ENCODE measurements around the gene FOXL1. TPM values are rescaled to one million over a fixed set of nuclear protein-coding genes. Genes with fewer than 3 reads are reported as not detected.

FOXL1 gene
- 0.19 TPM for total RNA-seq
- polyA plus RNA-seq: 0.62 TPM
- long read RNA-seq, donor 1: 0 reads
- long read RNA-seq, donor 2: 0 reads
- long read RNA-seq, donor 3: 0 reads
- long read RNA-seq, donor 4: 0 reads
- long read RNA-seq, donor 5, partial matches to known transcripts: 0 of 2 reads
- long read RNA-seq, donor 5, other reads (novel, unspliced or antisense): 0 of 2 reads
- long read RNA-seq, donor 6: 0 reads
- long read RNA-seq, donor 7: 0 reads
- long read RNA-seq, donor 8: 0 reads
- long read RNA-seq, donor 9: 0 reads
- long read RNA-seq, donor 10: 0 reads

- H3K9me3 ChIP-seq (ENCODE audit: control insufficient read depth in 2 of 2, insufficient read depth in 1 of 2, low read length in 1 of 2): no peaks in the 10 kb centered on the region
- no peak within 1 kb of the TSS for H3K4me3 ChIP-seq (ENCODE audit: low read length in 2 of 2)
- H3K36me3 ChIP-seq (ENCODE audit: control insufficient read depth in 2 of 2, insufficient read depth in 2 of 2, low read length in 1 of 2): no peaks in the 10 kb centered on the region
- DNase-seq (ENCODE audit: low read depth in 6 of 9, low spot score in 9 of 9): no peak
- peaks cover 0 to 7% of the 10 kb centered on the region in 2 donors for H3K4me1 ChIP-seq (ENCODE audit: control insufficient read depth in 2 of 2, insufficient read depth in 2 of 2, low read length in 2 of 2)
- peaks cover 77 to 83% of the 10 kb centered on the region in 2 donors for H3K27me3 ChIP-seq (ENCODE audit: control insufficient read depth in 2 of 2, insufficient read depth in 1 of 2, low read length in 1 of 2)
- H3K27ac ChIP-seq (ENCODE audit: low read depth in 1 of 2, low read length in 1 of 2): no peak within 1 kb of the TSS
- WGBS: 87% methylated on average over 13 of the region's 13 CpGs
These were observed at the start of gene FOXL1 for GRCh38 chr16:86578061-86578599. Gene FOXL1, plus strand, starts transcription at chr16:86578549. Its CDS starts 175 bp downstream, at chr16:86578724.

- WGBS: 85% methylated on average over 8 of the region's 8 CpGs
- DNase-seq (ENCODE audit: low read depth in 6 of 9, low spot score in 9 of 9): no peak
- Histone ChIP-seq H3K36me3 (ENCODE audit: control insufficient read depth in 2 of 2, insufficient read depth in 2 of 2, low read length in 1 of 2) (peaks cover 0 to 14% of the 10 kb centered on the region in 2 donors), H3K27me3 (ENCODE audit: control insufficient read depth in 2 of 2, insufficient read depth in 1 of 2, low read length in 1 of 2) (peaks cover 0 to 2% of the 10 kb centered on the region in 2 donors), H3K27ac (ENCODE audit: low read depth in 1 of 2, low read length in 1 of 2) (no peak overlapping the region), H3K4me1 (ENCODE audit: control insufficient read depth in 2 of 2, insufficient read depth in 2 of 2, low read length in 2 of 2) (no peaks in the 10 kb centered on the region), H3K4me3 (ENCODE audit: low read length in 2 of 2) (no peak overlapping the region), H3K9me3 (ENCODE audit: control insufficient read depth in 2 of 2, insufficient read depth in 1 of 2, low read length in 1 of 2) (no peaks in the 10 kb centered on the region)
These were observed 49.2 kb upstream of the FOXL1 start for GRCh38 chr16:86529160-86529559.

GRCh38 chr16:86530251-86531190 is 47.8 kb upstream of the FOXL1 start:
- no peak overlapping the region for H3K27ac ChIP-seq (ENCODE audit: low read depth in 1 of 2, low read length in 1 of 2)
- no peaks in the 10 kb centered on the region for H3K4me1 ChIP-seq (ENCODE audit: control insufficient read depth in 2 of 2, insufficient read depth in 2 of 2, low read length in 2 of 2)
- no peak overlapping the region for H3K4me3 ChIP-seq (ENCODE audit: low read length in 2 of 2)
- DNase-seq (ENCODE audit: low read depth in 6 of 9, low spot score in 9 of 9): no peak
- peaks cover 0 to 18% of the 10 kb centered on the region in 2 donors for H3K36me3 ChIP-seq (ENCODE audit: control insufficient read depth in 2 of 2, insufficient read depth in 2 of 2, low read length in 1 of 2)
- WGBS: 96% methylated on average over 31 of the region's 31 CpGs
- H3K27me3 ChIP-seq (ENCODE audit: control insufficient read depth in 2 of 2, insufficient read depth in 1 of 2, low read length in 1 of 2): peaks cover 0 to 2% of the 10 kb centered on the region in 2 donors
- no peaks in the 10 kb centered on the region for H3K9me3 ChIP-seq (ENCODE audit: control insufficient read depth in 2 of 2, insufficient read depth in 1 of 2, low read length in 1 of 2)

- Histone ChIP-seq H3K4me1 (ENCODE audit: control insufficient read depth in 2 of 2, insufficient read depth in 2 of 2, low read length in 2 of 2) (no peaks in the 10 kb centered on the region), H3K9me3 (ENCODE audit: control insufficient read depth in 2 of 2, insufficient read depth in 1 of 2, low read length in 1 of 2) (no peaks in the 10 kb centered on the region), H3K36me3 (ENCODE audit: control insufficient read depth in 2 of 2, insufficient read depth in 2 of 2, low read length in 1 of 2) (peaks cover 0 to 19% of the 10 kb centered on the region in 2 donors), H3K4me3 (ENCODE audit: low read length in 2 of 2) (no peak overlapping the region), H3K27me3 (ENCODE audit: control insufficient read depth in 2 of 2, insufficient read depth in 1 of 2, low read length in 1 of 2) (peaks cover 0 to 2% of the 10 kb centered on the region in 2 donors), H3K27ac (ENCODE audit: low read depth in 1 of 2, low read length in 1 of 2) (no peak overlapping the region)
- WGBS: 94% methylated on average over 7 of the region's 7 CpGs
- DNase-seq (ENCODE audit: low read depth in 6 of 9, low spot score in 9 of 9): no peak
These were observed 47.2 kb upstream of the FOXL1 start for GRCh38 chr16:86531191-86531545.

GRCh38 chr16:86531641-86532525 is 46.5 kb upstream of the FOXL1 start:
- 95% methylated on average over 49 of the region's 49 CpGs for WGBS
- Histone ChIP-seq H3K4me3 (ENCODE audit: low read length in 2 of 2) (no peak overlapping the region), H3K36me3 (ENCODE audit: control insufficient read depth in 2 of 2, insufficient read depth in 2 of 2, low read length in 1 of 2) (peaks cover 0 to 23% of the 10 kb centered on the region in 2 donors), H3K9me3 (ENCODE audit: control insufficient read depth in 2 of 2, insufficient read depth in 1 of 2, low read length in 1 of 2) (no peaks in the 10 kb centered on the region), H3K27ac (ENCODE audit: low read depth in 1 of 2, low read length in 1 of 2) (no peak overlapping the region), H3K27me3 (ENCODE audit: control insufficient read depth in 2 of 2, insufficient read depth in 1 of 2, low read length in 1 of 2) (no peaks in the 10 kb centered on the region), H3K4me1 (ENCODE audit: control insufficient read depth in 2 of 2, insufficient read depth in 2 of 2, low read length in 2 of 2) (no peaks in the 10 kb centered on the region)
- no peak for DNase-seq (ENCODE audit: low read depth in 6 of 9, low spot score in 9 of 9)

- H3K9me3 ChIP-seq (ENCODE audit: control insufficient read depth in 2 of 2, insufficient read depth in 1 of 2, low read length in 1 of 2): no peaks in the 10 kb centered on the region
- 97% methylated on average over 7 of the region's 7 CpGs for WGBS
- H3K4me1 ChIP-seq (ENCODE audit: control insufficient read depth in 2 of 2, insufficient read depth in 2 of 2, low read length in 2 of 2): no peaks in the 10 kb centered on the region
- H3K27ac ChIP-seq (ENCODE audit: low read depth in 1 of 2, low read length in 1 of 2): no peak overlapping the region
- no peaks in the 10 kb centered on the region for H3K27me3 ChIP-seq (ENCODE audit: control insufficient read depth in 2 of 2, insufficient read depth in 1 of 2, low read length in 1 of 2)
- DNase-seq (ENCODE audit: low read depth in 6 of 9, low spot score in 9 of 9): no peak
- H3K4me3 ChIP-seq (ENCODE audit: low read length in 2 of 2): no peak overlapping the region
- H3K36me3 ChIP-seq (ENCODE audit: control insufficient read depth in 2 of 2, insufficient read depth in 2 of 2, low read length in 1 of 2): peaks cover 1 to 23% of the 10 kb centered on the region in 2 donors
These were observed 45.9 kb upstream of the FOXL1 start for GRCh38 chr16:86532526-86532815.

GRCh38 chr16:86533076-86533475 is 45.3 kb upstream of the FOXL1 start:
- Histone ChIP-seq H3K36me3 (ENCODE audit: control insufficient read depth in 2 of 2, insufficient read depth in 2 of 2, low read length in 1 of 2) (peaks cover 6 to 27% of the 10 kb centered on the region in 2 donors), H3K4me1 (ENCODE audit: control insufficient read depth in 2 of 2, insufficient read depth in 2 of 2, low read length in 2 of 2) (no peaks in the 10 kb centered on the region), H3K27ac (ENCODE audit: low read depth in 1 of 2, low read length in 1 of 2) (no peak overlapping the region), H3K27me3 (ENCODE audit: control insufficient read depth in 2 of 2, insufficient read depth in 1 of 2, low read length in 1 of 2) (no peaks in the 10 kb centered on the region), H3K9me3 (ENCODE audit: control insufficient read depth in 2 of 2, insufficient read depth in 1 of 2, low read length in 1 of 2) (no peaks in the 10 kb centered on the region), H3K4me3 (ENCODE audit: low read length in 2 of 2) (no peak overlapping the region)
- DNase-seq (ENCODE audit: low read depth in 6 of 9, low spot score in 9 of 9): no peak
- WGBS: over 99% methylated on average over 8 of the region's 8 CpGs

GRCh38 chr16:86533767-86534351 is 44.5 kb upstream of the FOXL1 start:
- no peaks in the 10 kb centered on the region for H3K4me1 ChIP-seq (ENCODE audit: control insufficient read depth in 2 of 2, insufficient read depth in 2 of 2, low read length in 2 of 2)
- peaks cover 12 to 35% of the 10 kb centered on the region in 2 donors for H3K36me3 ChIP-seq (ENCODE audit: control insufficient read depth in 2 of 2, insufficient read depth in 2 of 2, low read length in 1 of 2)
- no peaks in the 10 kb centered on the region for H3K9me3 ChIP-seq (ENCODE audit: control insufficient read depth in 2 of 2, insufficient read depth in 1 of 2, low read length in 1 of 2)

More at GRCh38 chr16:86533767-86534351, 44.5 kb upstream of the FOXL1 start:
- no peak overlapping the region for H3K4me3 ChIP-seq (ENCODE audit: low read length in 2 of 2)
- 98% methylated on average over 8 of the region's 8 CpGs for WGBS
- no peak overlapping the region for H3K27ac ChIP-seq (ENCODE audit: low read depth in 1 of 2, low read length in 1 of 2)
- no peaks in the 10 kb centered on the region for H3K27me3 ChIP-seq (ENCODE audit: control insufficient read depth in 2 of 2, insufficient read depth in 1 of 2, low read length in 1 of 2)
- DNase-seq (ENCODE audit: low read depth in 6 of 9, low spot score in 9 of 9): no peak

Data from thymus (tissue), 14 donors.